ENCODE data around the gene C9orf85.
"Not testable (repeated sequence)": the region's sequence is repeated elsewhere in the genome, so short reads cannot be mapped to it uniquely, and the experiment has no call there.

The C9orf85 gene

DNA sequence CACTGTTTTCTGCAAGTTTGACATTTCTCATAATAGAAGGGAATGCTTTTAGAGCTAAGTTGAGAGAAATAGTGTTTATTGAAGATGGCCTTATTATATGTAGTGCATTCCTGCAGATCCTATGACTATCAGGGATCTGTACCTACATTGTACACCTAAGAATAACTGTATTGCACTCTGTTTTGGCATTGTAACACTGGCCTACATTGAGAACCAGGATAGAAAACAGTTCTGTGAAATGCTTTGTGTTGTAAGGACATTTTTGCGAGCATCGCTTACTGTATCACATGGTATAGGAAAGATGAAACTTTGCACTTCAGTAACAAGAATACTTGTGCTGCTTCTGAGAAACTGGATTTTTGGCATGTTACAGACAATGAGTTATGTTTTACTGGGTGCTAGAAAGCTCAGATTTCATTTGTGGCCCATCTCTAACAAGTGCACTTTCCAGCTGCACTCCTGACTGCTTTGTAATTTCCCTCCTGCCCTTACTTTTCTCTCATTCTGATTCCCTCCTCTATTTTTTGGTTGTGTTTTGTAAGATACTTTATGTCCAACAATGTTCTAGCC is 30.6 kb downstream of the C9orf85 start:
- no peak for DNase-seq (ENCODE audit: low read depth)

DNA sequence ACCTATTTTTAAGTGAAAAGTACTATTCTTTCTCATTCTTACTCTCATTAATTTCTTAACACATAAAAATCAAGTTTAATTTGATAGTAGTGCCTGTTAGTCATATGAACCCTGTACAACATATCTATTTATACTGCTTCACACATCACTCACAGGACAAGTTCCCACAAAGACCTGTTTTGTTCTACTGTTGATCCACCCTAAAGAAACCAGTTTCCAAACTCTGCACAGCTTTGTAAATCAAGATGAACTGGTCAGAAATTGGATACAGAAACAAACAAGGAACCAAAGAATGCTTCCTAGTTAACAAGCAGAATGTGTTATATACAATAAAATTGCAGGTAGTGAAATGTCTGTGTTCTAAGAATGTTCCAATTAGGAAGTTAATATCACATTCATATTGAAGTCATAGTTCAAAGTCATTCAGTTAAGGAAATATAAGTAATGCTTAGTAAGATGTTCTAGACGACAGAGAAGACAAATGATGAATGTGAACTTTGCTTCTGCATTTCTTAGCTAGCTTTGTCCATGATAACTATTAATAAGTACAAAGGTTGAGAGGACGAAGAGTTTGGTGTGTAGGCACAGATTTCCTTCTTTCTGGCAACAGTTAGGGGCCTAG is 33.4 kb downstream of the C9orf85 start:
- no peak for DNase-seq (ENCODE audit: low read depth)

DNA sequence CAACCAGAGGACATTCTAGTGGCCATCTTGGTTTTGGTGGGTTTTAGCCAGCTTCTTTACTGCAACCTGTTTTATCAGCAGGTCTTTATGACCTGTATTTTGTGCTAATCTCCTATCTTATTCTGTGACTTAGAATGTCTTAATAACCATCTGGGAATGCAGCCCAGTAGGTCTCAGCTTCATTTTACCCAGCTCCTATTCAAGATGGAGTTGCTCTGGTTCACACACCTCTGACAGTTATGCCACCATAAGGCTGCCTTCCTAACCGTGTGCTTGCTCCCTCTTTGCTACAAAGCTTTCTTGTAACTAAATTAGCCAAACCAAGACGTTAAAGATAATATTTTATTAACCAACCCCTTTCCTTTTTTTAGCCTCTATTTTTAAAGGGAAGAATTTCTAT is 43.2 kb downstream of the C9orf85 start:
- not testable (repeated sequence) for DNase-seq (ENCODE audit: low read depth)

DNA sequence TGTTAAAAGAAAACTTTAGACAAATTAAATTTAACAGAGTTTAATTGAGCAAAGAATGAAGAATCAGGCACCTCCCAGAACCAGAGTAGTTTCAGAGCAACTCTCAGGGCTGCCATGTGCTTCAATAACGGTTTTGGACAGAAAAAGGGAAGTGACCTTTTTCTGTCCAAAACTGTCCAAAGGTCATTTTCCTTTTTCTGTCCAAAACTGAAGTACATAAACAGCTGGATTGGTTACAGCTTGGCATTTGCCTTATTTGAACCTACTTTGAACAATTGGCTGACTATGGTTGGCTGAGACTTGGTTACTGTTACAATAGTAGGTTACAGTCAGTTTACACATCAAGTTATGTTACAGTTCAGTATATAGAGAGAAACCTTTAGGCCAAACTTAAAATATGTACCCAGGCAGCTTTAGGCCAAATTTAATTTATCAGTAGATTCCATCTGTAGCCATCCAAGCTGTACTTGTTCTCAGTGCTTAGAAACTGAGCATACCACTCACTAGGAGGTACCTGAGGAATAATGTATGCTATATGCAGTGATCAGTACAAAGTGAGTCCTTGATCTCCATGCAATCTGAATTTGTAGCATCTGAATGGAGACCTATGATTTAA is 44.0 kb downstream of the C9orf85 start:
- DNase-seq (ENCODE audit: low read depth), result no peak

DNA sequence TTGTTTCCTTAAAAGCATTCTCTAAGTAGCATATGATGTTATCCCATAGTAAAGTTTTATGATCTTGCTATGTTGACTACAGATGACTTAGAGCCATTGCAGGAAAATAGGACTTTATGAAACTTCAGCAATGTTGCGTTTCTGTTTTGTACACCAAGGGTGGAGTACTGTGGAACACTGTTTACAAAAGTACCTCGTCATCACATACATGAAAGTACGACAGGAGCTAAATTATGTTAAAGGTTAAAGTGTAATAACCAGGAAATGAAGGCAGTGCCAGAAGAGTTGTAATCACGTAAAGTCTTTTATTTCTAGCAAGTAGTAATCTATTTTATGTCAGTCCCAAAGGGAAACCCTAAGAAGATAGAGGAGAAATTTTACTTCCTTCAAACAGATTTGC is 50.9 kb downstream of the C9orf85 start:
- DNase-seq (ENCODE audit: low read depth), result no peak

DNA sequence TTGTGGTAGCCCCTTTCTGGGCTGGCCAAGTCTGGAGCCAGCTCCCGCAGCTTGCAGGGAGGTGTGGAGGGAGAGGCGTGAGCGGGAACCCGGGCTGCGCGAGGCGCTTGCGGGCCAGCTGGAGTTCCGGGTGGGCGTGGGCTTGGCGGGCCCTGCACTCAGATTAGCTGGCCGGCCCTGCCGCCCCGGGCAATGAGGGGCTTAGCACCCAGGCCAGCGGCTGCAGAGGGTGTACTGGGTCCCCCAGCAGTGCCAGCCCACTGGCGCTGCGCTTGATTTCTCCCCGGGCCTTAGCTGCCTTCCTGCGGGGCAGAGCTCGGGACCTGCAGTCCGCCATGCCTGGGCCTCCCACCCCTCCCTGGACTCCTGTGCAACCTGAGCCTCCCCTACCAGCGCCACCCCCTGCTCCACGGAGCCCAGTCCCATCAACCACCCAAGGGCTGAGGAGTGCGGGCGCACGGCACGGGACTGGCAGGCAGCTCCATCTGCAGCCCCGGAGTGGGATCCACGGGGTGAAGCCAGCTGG is 52.1 kb downstream of the C9orf85 start:
- not testable (repeated sequence) for DNase-seq (ENCODE audit: low read depth)

DNA sequence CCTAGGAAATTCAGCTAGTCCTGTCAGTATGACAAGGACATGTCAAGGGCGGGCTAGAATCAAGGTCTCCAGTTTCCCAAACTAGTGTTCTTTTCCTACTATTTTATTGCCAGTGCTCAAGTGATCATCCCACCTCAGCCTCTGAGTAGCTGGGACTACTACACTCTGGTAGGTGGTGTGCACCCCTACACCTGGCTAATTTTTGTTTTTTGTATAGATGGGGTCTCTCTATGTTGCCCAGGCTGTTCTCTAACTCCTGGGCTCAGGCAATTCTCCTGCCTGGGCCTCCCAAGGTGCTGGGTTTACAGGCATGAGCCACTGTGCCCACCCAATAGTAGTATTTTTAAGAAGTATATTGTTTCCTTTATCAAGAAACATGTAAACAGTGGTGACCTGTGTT is 54.0 kb downstream of the C9orf85 start:
- no peak for DNase-seq (ENCODE audit: low read depth)

DNA sequence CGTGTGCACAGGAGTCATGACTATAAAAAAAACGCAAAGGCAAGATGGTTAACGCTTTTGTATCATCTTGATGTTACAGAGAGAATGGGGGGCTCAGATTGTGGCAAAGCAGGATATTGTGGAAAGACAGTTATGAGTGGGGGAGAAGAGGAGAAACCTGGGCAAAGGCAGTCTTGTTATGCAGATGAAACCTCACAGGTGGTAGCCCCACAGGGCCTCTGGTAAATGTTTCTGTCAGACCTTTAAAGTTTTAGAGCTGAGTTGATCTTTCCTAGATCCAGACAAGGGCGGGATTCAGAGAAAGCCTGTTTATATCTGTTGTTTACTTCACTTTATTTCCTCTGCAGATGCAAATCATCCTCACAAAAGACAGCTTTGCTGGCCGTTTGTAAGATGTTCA is 55.2 kb downstream of the C9orf85 start:
- DNase-seq (ENCODE audit: low read depth), result no peak

DNA sequence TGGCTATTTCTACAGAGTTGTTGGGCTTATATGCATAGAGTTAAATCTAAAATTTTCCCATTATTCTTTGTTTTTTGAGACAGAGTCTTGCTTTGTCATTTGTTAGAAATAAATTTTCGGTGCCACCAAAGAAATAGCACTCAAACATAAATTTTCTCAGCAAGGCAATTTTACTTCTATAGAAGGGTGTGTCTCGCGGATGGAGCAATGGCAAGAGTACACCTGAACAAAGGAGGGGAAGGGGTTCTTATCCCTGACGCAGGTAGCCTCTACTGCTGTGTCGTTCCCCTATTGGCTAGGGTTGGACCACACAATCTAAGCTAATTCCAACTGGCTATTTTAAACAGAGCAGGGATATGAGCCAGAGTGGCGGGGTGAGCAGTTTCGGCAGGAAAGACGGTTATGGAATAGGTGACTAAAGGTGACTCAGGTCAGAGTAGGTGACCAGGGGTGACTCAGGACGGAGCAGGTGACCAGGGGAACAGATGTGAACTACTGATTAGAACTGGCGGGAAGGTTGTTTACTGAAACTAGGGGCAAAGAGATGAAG is 57.2 kb downstream of the C9orf85 start:
- DNase-seq (ENCODE audit: low read depth), result no peak

DNA sequence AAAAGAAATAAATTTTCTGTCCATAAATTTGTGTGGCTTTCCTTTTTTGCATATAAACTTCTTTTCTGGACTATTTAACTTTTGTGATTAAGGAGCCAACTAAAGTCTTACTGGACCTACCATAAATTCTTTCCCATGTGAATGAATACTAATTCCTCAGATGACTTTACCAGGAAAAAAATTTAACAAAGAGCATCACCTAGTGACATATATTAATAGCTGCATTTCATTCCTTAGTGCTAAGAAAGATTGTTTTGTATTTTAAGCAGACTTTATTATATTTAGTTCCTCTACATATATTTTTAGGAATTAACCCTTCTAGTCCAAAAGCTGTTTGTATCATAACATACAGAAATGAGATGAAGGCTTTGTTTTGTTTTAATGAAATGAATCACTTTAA is 64.4 kb downstream of the C9orf85 start:
- DNase-seq (ENCODE audit: low read depth), result no peak

DNA sequence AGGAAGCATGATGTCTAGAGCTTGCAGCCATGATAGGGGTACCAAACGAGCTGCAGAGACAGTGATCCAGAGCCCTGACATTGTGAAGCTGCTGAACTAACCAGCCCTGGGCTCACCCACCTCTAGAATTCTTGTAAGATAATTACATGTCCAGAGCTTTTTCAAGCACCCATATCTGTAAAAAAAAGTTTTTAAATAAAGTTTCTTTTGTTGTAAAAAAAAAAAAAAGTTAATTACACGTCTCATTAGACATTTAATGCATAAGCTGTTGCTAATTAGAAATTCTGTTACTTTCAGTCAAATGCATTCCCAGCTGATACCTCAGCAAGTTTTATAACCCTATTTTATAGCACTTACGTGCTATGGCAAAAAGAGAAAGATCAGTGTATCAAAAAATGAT is 65.6 kb downstream of the C9orf85 start:
- no peak for DNase-seq (ENCODE audit: low read depth)

DNA sequence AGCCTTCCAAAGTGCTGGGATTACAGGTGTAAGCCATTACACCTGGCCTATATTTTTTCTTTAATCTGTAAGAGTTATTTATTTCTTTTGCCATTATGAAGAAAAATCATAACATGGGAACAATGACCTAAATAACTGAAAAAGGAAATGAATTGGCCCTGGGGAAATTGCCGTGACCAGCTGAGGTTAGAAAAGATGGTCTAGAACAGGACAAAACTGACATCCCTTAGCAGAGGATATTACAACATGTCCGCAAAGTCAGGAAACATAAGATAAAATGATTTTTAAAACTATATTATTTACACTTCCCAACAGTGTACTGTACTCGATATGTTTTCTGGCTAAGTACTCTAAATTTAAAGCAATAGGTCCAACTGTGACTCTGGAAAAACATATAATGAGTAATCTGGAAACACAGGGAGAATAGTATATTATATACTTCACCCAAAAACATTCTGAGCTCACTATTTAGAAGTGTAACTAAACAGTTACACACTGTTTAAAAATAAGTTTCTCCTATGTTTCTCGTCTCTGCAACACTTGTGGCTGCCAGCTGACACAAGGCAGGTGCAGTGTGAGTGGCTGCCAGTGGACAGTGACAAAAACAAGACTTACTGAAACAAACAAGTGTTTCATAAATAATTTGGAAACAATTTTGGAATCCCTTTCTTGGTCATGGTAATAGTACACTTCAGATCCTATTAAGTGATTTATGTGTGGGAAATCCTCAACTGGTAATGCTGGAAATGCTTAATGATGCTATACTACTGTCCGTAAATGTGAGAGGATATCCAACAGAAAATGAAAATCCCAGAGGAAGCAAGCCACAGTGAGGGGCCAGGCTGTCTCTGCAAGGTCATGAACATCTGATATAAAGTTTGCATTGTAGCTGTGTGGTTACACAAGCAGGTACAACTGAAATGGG is 69.1 kb downstream of the C9orf85 start:
- no peak for DNase-seq (ENCODE audit: low read depth)

DNA sequence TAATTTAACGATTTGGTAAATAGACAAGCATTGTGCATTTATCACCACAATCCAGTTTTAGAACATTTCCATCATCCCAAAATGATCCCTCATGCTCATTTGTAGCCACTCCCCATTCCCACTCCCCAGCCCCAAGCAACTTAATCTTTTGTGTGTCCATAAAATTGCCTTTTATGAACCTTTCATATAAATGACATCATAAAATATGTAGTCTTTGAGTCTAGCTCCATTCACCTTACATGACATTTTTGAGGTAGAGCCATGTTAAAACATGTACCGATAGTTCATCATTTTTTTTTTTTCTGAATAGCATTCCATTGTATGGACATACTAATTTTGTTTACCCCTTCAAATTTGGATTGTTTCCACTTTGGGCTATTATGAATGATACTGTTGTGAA is 70.5 kb downstream of the C9orf85 start:
- no peak for DNase-seq (ENCODE audit: low read depth)

DNA sequence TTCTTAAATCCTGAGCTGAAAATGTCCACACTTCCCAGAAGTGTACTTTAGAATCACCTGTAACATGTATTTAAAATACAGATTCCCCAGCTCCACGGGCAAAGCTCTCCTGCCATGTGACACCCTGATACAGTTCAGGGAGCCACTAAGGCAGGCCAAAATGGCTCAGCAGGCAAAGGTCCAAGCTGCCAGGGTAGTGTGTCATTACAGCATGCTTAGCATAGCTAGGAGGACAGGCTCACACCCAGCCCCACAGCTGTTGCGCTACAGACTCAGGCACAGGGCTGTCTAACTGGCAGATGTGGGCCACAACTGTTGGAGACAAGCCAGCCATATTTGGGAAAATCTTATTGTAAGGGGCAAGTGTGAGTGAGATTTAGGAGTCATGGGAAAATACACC is 73.0 kb downstream of the C9orf85 start:
- no peak for DNase-seq (ENCODE audit: low read depth)

DNA sequence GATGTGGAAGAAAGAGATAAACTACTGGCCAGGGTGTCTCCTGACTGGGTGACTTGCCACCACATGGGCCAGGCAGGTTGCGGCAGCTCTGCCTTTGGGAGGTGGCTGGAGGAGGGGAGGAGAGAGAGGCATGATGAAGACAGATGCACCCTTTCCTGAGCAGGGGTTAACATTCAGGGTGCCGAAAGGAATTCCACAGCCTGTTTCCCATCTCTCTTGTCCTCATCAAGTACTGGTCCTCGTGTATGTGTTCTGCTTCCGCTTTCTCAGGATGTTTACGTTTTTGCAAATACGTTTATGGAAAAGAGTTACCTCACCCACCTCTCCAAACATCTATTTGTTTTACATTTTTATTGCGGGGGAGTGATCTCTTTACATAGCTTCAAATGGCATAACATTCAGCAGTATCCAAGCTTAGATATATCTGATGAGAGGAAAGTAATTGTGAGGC is 73.4 kb downstream of the C9orf85 start:
- DNase-seq (ENCODE audit: low read depth), result no peak

DNA sequence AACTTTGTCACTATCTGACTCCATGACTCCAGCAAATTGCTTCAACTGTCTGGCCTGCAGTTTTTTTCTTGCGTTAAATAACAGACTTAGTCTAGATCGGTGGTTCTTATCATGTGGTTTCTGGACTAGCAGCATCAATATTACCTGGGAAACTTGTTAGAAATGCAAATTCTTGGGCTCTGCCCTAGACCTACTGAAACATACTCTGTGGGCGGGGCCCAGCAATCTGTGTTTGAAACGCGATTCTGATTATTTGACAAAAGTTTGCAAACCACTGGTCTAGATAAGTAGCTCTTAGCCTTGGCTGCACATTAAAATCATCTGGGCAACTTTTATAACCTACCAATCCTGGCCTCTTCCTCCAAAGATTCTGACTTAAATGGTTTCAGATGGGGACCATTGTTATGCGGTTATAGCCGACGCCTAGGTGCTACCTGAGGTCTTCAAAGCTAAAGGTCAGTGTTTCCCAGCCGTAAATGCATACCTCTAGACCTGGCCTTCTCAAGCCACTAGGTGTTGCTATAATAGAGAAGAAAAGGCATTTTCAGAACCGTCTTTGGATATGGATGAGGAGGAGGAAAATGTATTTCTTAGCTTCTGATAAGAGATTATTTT is 74.0 kb downstream of the C9orf85 start:
- DNase-seq (ENCODE audit: low read depth), result no peak

DNA sequence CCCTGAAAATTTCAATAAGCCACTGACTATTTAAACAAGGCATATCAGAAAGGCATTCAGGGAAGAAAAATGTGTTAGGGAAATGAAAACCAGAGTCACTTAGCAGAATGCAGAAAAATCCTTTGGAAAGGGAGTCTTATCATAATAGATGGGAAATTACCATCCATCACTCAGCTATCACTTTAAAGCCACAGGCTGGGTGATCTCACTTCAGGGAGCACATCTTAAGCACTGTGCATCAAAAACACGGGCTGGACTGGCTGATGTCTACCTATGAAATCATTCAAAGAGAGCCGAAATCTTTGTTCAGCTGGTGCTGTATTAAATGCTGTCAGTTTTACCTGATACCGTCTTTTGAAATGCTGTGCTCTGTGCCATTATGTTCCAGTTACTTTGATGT is 75.5 kb downstream of the C9orf85 start:
- DNase-seq (ENCODE audit: low read depth), result no peak

DNA sequence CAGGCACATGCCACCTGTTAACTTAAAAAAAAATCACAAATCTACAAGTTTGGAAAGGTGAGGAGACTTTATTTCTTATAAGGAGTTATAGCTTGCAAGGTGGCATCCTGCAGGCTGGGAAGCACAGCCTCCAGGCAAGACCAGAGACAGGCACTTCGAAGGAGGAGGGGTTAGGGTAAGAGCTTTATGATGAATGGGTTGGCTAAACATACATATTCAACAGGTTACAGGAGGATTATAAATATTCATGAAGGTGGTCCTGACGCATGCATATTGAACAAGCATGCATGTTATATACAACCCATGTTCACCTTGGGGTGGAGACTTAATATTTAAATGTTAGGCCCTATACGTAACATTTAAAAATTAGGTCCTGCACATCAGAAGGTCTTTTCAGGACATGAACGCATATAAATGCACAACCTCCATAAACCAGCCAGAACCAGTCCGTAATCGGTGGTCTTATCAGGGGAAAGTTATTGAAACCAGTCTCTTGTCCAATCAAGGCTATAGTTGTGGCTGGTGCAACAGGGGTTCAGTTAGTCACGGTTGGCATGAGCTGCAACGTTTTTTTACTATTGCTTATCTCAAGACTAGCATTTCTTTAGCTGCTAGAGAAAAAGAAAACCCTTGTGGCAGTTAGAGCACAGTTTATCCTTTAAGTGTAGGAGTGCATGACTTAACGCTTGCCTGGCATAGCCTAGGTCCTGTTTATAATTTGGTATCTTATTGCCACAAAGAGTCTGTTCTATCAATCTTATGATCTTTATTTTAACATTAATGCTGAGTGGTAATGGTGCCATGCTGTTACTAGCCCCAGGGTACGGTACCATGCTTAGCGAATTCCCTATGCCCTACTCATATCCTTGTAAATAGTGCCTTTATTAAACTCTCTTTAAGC is 76.3 kb downstream of the C9orf85 start:
- DNase-seq (ENCODE audit: low read depth), result no peak

DNA sequence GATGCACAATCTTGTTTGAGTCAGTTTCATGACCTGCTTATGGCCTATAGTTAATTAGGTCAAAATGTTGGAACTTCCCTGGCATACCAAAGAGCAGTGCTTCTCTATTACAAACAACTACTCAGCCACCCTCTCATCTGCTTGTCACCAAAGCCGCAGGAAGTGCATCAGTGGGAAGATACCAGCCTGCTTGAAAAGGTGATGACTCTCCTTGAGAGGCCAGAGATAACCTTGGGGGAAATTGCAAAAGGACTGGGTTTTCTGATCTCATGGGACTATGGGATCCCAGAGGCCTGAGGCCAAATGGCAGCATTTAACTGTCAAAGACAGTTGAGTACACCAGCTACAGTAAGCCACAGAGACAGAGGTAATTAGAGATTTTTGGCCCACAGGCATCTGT is 79.0 kb downstream of the C9orf85 start:
- no peak for DNase-seq (ENCODE audit: low read depth)

DNA sequence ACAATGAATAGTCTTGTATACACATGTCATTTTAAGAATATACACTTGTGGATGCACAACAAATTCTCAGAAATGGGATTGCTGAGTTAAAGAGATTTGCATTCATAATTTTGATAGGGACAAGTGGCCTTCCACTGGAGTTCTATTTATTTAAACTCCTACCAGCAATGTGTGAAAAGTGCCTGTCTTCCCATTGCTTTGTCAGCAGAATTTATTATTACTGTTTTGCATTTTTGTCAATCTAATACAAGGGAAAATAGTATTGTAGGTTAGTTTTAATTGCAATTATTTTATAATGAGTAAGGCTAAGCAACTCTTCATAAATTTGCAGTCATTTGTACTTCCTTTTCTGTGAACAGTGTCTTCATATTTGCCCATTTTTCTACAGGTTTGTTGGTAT is 94.0 kb downstream of the C9orf85 start:
- DNase-seq (ENCODE audit: low read depth), result no peak

DNA sequence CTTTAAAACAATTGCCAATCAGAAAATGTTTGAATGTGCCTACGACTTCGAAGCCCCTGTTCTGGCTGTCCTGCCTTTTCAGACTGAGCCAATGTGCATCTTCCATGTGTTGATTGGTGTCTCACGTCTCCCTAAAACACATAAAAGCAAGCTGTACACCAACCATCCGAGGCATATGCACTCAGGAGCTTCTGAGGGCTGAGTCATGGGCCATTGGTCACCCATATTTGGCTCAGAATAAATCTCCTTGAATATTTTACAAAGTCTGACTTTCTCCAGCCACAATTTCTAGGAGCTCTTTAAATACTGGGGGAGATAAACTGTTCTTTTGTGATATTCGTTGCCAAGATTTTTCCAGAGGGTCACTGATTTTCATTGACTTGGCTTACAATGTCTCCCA is 95.1 kb downstream of the C9orf85 start:
- DNase-seq (ENCODE audit: low read depth), result no peak
